Hippocampal formation (tissue), 2 donors: ENCODE results near the gene BMP2K.

Source experiments
- DNase-seq, 2 donors: peaks; one replicate each; lab custom pipeline; 2025; lab: John Stamatoyannopoulos, UW

Gene BMP2K

DNA sequence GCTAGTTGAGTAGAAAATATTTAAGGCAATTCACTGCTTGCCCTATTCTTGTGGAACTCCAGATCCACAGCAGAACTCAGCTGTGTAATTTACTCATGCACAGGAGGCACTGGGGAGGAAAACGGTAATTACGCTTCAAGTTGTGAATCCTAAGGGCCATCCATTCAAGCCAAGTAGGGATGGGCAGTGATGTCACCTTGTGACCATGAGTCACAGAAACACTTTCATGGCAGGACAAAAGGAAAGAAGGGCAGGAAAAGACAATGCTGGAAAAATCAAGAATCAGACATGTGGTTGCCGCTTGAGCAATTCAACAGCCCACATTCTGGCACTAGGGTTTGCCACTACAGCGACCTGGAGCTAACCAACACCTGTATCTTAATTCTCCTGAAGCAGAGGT is 161.7 kb downstream of the BMP2K start:
- no peak for DNase-seq

DNA sequence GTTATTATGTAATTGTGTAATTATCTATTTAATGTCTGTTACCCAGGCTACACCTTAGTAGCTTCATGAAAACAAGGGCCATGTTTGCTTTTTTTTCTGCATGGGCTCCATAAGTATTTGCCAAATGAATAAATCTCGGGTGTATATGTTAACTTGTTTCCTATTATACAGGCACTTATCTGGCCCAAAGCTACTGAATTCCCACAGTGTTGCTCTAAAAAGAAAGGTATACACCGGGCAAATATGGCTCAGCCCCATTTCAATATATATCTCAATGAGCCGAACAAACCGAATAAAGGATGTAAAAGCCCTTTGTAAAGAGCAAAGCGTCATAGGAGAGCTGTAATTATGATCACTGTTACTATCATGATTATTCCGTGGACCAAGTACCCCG is 162.3 kb downstream of the BMP2K start:
- DNase-seq: no peak

DNA sequence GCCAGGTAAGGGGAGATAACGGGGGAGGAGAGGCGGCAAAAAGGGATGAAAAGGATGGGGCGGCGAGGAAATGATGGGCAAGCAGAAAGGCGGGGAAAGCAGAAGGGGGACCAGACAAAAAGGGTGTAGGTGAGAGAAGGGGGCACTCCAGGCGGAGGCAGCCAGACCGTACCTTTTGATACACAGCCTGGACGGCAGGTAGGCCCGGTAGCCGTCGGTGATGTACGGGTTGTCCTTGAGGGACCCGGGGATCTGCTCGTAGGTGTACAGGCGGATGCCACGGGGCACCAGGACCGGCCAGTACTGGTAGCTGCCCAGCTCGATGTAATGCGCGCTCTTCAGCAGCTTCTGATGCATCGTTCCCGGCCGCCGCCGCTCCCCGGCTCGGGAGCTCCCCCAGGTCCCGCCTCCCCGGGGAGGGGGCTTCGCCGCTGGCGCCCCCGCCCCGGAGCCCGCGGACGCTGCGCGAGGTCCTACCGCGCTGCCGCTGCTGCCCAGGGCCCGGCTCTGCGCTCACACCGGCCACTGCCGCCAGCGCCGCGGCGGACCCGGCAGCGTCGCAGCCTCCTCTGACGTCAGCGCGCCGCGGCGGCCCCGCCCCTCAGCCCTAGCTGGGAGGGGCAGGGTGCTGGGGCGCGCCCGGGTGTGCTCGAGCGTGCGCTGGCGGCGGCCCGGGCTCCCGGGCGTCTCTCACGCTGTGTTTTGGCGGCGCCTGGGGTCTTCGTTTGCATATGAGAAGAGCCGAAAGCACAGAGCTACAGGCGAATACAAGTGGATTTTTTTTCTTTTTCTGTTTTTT is 162.9 kb downstream of the BMP2K start, which contains the start of gene PAQR3:
Gene PAQR3, minus strand, starts transcription at position 571 of the 799 bp plus-strand sequence. Its CDS starts 214 bp downstream, at position 357.
- peak; percentile 74 to 87 for DNase-seq

DNA sequence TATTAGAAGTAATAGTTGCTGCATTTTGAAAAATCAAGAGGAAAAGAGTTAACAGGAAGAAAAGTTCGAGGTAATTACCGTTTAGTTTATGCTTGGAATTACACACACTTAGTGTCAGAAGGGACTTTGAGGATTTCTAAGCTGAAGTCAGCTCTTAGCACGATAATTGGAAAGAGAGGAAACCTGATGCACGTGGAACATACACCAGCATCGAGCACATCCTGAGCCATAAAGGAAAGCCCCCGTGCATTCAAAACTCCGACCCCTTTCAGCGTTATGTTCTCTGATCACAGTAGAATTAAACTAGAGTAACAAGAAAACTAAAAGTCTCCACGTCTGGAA is 163.5 kb downstream of the BMP2K start:
- DNase-seq: no peak

DNA sequence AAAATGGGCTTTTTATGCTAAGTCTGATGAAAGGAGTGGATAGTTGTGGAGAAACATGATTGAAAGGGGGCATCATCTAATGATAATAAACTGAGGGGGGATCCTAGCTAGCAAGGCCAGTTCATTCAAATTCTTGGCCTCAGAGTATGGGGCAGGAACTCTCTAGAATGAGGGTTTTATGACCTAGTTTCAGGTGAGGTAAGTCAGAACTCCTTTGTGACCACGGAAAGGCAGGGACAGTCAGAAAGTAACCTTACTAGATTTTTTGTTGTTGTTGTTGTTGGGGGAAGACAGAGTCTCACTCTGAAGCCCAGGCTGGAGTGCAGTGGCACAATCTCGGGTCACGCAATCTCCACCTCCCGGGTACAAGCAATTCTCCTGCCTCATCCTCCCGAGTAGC is 164.6 kb downstream of the BMP2K start:
- no peak for DNase-seq

DNA sequence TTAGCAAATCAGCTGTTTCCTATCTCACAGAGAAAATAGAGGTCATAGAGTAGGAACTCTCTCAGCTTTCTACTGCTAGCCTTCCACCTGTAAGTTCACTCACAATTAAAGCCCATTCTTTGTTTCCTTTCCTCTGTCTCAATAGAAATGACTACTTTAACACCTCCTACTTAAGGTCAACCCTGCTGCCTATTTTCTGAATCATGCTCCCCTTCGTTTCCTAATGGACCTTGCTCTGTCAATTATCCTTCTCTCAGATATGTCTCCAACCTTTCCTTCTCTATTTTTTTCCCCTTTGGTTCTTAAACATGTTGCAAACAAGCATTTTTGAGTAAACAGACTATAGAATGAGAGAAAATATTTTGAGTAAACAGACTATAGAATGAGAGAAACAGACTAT is 168.2 kb downstream of the BMP2K start:
- no peak for DNase-seq

DNA sequence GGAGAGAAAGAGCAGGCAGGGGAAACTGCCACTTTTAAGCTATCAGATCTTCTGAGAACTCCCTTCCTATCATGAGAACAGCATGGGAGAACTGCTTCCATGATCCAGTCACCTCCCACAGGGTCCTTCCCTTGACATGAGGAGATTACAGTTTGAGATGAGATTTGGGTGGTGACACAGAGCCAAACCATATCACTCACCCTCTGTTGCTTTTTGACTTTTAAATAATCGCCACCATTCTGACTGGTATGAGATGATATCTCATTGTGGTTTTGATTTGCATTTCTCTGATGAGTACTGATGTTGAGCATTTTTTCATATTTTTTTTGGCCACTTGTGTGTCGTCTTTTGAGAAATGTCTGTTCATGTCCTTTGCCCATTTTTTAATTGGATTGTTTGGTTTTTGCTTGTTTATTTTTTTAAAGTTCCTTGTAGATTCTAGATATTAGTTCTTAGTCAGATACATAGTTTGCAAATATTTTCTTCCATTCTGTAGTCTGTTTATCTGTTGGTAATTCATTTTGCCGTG is 169.6 kb downstream of the BMP2K start:
- no peak for DNase-seq

DNA sequence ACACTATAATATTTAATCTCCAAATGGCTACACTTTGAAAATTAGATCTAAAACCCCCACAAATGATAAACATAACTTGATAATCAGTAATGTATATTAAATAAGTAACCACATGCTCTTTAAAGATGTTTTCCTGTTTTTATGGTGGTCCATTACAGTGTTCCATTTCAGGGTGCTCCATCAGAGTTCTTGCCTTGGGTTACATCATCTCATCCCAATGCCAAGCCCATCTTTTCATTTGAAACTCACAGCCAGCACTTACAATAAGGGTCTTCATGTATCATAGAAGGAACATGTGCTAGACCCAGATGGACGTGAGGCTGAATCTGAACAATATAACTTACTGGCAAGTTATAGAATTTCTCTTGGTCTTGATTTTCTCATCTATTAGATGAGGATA is 173.6 kb downstream of the BMP2K start:
- no peak for DNase-seq

DNA sequence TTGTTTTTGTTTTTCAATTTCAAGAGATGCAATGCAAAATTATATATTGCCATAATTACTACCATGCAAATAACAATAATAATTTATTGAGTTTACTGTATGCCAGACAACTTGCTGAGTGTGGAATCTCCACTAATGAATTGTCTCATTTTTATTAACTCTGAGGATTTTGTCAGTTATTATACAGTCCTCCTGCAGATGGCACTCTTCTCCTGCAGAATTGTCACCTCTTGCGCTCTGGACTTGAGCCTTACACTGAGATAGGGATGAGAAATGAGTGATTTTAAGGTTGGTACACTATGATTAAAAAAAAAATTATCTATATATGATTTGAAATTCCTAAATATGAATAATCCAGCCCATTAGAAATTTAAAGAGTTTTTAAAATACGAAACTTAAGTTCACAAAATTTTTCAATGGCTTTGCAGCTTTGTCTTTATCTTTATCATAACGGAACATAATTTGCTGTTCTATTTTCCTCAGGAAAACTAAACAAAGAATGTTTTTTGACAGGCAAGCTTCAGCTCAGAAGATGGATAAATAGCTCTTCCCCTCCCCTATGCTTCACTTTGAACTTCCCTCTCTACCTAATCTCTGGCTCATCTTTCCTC is 175.8 kb downstream of the BMP2K start:
- peak; percentile 22 to 71 for DNase-seq

DNA sequence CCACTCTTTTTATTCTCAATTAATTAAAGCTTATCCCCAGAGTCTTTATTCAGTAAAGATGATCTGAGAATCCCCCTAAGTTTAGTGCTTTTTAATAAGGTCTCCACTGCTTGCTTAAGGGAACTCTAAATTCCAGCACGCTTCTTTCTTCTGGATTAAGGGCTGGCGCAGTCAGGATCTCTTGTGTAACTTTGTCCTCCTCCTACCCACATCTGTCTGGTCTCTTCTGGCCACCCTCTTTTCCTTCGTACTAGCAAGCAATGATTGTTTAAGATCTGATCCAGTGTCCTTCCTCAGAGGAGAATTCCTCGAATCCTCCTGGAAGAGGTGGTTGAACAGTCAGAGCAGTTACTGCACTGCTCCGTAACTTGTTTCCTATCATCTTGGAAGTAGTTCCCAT is 177.1 kb downstream of the BMP2K start:
- DNase-seq: no peak

DNA sequence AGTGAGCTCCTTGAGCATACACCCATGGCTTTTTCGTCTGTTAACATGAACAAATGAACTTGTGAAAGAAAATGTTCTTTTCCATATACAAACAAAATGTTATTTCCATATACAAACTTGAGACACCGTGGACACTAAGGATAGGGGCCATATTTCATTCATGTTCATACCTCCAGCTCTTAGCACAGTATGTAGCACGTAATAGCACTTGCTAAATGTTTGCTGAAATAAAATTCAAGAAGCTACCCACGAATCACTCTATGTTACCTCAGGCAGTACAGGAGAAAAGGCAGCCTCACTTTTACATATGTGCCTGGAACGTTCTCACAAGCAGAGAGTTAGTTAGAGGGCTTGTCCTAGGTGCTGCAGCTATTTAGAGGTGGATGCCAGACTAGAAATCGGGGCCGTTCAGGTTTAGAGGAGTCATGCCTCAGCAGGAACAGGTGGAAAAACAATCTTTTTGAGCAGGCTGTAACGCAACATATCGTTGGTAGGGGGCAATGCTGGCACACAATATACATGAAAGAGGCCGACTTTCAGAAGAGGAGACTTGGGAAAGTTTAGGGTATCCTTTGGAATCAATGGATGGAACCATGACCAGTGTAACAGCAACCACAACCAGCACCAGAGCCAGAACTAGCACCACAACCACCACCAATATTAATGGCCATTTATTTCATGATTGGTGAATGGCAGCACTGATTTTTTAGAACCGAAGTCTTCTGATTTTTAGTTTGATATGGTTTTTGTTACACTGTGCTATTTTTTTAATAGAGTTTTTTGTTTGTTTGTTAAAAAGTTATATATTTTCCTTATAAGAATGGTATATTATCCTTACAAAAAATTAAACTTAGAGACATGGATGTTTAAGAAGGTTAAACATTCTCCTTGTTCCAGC is 177.9 kb downstream of the BMP2K start:
- DNase-seq: peak in 1 of 2 donors; percentile 1

DNA sequence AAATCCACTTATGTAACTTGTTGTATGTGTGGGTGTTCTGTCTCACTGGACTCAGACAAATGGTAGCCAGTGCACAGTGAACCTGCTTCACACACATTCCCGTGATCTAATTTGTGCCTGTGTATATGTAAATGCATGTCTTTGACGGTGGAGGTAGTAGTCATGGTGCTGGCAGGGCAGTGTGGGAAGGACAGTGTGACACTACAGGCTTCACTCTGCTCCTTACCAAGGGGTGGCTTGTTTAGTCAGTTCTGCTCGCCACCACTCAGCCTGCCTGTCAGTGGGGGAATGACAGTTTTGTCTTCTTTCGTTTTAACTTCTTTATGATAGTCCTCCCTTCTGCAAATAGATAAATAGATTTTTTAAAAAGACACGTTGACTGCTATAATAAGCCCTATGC is 180.8 kb downstream of the BMP2K start:
- DNase-seq: no peak

DNA sequence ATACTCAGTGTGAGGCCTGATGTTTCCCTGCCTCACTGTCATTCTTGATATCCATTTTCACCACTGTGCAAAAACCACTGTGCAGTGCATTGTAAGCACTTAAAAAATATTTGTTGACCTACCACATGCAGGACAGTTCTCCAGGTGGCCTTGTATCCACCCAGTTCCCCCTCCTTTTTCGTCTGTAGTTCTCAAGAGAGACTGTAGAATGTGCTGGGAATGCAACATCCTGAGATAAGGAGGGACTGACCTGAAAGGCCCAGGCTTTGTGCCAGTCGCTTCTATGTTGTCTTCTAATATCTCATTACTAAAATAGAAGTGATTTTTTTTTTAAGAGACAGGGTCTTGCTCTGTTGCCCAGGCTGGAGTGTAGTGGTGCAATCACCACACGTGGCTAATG is 184.8 kb downstream of the BMP2K start:
- no peak for DNase-seq
